Memory B cell (primary cell): Measurements from ENCODE around the gene WNT7A.
A peak's percentile ranks its signal among the peaks of the same experiment; 100 is the strongest.

Experiments
- ATAC-seq: fragments of 150-1000 bp; cut with Tn5 transposase; 2 replicates; pipeline ENCODE4 v1.10.0; 2021; ENCODE audit warnings: low read depth, mild to moderate bottlenecking, moderate library complexity
- DNase-seq, 2 donors: peaks; one replicate each; pipeline ENCODE4 v3.0.0; 2022; ENCODE audit warnings: low spot score in 2 of 2
- H3K27ac Mint-ChIP-seq: one replicate; pipeline ENCODE4 v1.8.0; 2022; ENCODE audit warnings: mild to moderate bottlenecking, moderate library complexity, mixed read lengths
- H3K27me3 Mint-ChIP-seq: one replicate; pipeline ENCODE4 v1.8.0; 2022; ENCODE audit warnings: mixed read lengths
- H3K36me3 Mint-ChIP-seq: one replicate; pipeline ENCODE4 v1.8.0; 2022; ENCODE audit warnings: mild to moderate bottlenecking, mixed read lengths
- H3K4me1 Mint-ChIP-seq: one replicate; pipeline ENCODE4 v1.8.0; 2022; ENCODE audit warnings: mixed read lengths
- H3K4me3 Mint-ChIP-seq: one replicate; pipeline ENCODE4 v1.8.0; 2022; ENCODE audit warnings: mild to moderate bottlenecking, moderate library complexity, mixed read lengths
- H3K9me3 Mint-ChIP-seq: one replicate; pipeline ENCODE4 v1.8.0; 2022; ENCODE audit warnings: mixed read lengths

WNT7A gene

GRCh38 chr3:13891492-13892073 is 11.7 kb upstream of the WNT7A start:
- Mint-ChIP-seq H3K36me3 (no peaks in the 10 kb centered on the region), H3K4me3 (no peak overlapping the region), H3K27me3 (peaks cover 5% of the 10 kb centered on the region), H3K4me1 (peaks cover 8% of the 10 kb centered on the region), H3K27ac (no peak overlapping the region), H3K9me3 (peaks cover 6% of the 10 kb centered on the region)
- DNase-seq: no peak
- ATAC-seq: no peak

GRCh38 chr3:13891017-13891392 is 11.1 kb upstream of the WNT7A start:
- peaks cover 5% of the 10 kb centered on the region for H3K27me3 Mint-ChIP-seq
- DNase-seq (no peak), ATAC-seq (no peak)
- no peaks in the 10 kb centered on the region for H3K36me3 Mint-ChIP-seq
- no peak overlapping the region for H3K27ac Mint-ChIP-seq
- no peak overlapping the region for H3K4me3 Mint-ChIP-seq
- H3K4me1 Mint-ChIP-seq: peaks cover 5% of the 10 kb centered on the region
- peaks cover 6% of the 10 kb centered on the region for H3K9me3 Mint-ChIP-seq

GRCh38 chr3:13890377-13891016 is 10.6 kb upstream of the WNT7A start:
- H3K36me3 Mint-ChIP-seq: no peaks in the 10 kb centered on the region
- H3K4me1 Mint-ChIP-seq: peaks cover 5% of the 10 kb centered on the region
- no peak overlapping the region for H3K27ac Mint-ChIP-seq
- H3K4me3 Mint-ChIP-seq: no peak overlapping the region
- H3K9me3 Mint-ChIP-seq: peaks cover 6% of the 10 kb centered on the region
- H3K27me3 Mint-ChIP-seq: peaks cover 5% of the 10 kb centered on the region
- ATAC-seq: no peak
- no peak for DNase-seq

- Mint-ChIP-seq H3K9me3 (peaks cover 3% of the 10 kb centered on the region), H3K4me3 (no peak overlapping the region), H3K36me3 (no peaks in the 10 kb centered on the region), H3K4me1 (no peaks in the 10 kb centered on the region), H3K27ac (no peak overlapping the region), H3K27me3 (peaks cover 14% of the 10 kb centered on the region)
- DNase-seq: no peak
- no peak for ATAC-seq
These were observed 8.7 kb upstream of the WNT7A start for GRCh38 chr3:13888576-13888975.

- H3K27me3 Mint-ChIP-seq: peaks cover 18% of the 10 kb centered on the region
- peaks cover 2% of the 10 kb centered on the region for H3K9me3 Mint-ChIP-seq
- no peaks in the 10 kb centered on the region for H3K4me1 Mint-ChIP-seq
- ATAC-seq: no peak
- H3K27ac Mint-ChIP-seq: no peak overlapping the region
- no peak overlapping the region for H3K4me3 Mint-ChIP-seq
- DNase-seq: no peak
- H3K36me3 Mint-ChIP-seq: no peaks in the 10 kb centered on the region
These were observed 7.8 kb upstream of the WNT7A start for GRCh38 chr3:13887495-13888300.

- ATAC-seq (no peak), DNase-seq (no peak)
- Mint-ChIP-seq H3K27ac (no peak overlapping the region), H3K4me3 (no peak overlapping the region), H3K4me1 (no peaks in the 10 kb centered on the region), H3K36me3 (no peaks in the 10 kb centered on the region), H3K27me3 (peaks cover 24% of the 10 kb centered on the region), H3K9me3 (peaks cover 4% of the 10 kb centered on the region)
These were observed 6.8 kb upstream of the WNT7A start for GRCh38 chr3:13886593-13887129.

- Mint-ChIP-seq H3K4me1 (no peaks in the 10 kb centered on the region), H3K27me3 (peaks cover 29% of the 10 kb centered on the region), H3K9me3 (peaks cover 6% of the 10 kb centered on the region), H3K36me3 (no peaks in the 10 kb centered on the region), H3K4me3 (no peak overlapping the region), H3K27ac (no peak overlapping the region)
- ATAC-seq: no peak
- no peak for DNase-seq
These were observed 5.8 kb upstream of the WNT7A start for GRCh38 chr3:13885704-13886010.

GRCh38 chr3:13884851-13885703 is 5.2 kb upstream of the WNT7A start:
- DNase-seq: peak; percentile 29 to 44
- Mint-ChIP-seq H3K27me3 (peaks cover 29% of the 10 kb centered on the region), H3K36me3 (no peaks in the 10 kb centered on the region), H3K4me3 (no peak overlapping the region), H3K27ac (no peak overlapping the region), H3K4me1 (no peaks in the 10 kb centered on the region), H3K9me3 (peaks cover 6% of the 10 kb centered on the region)
- ATAC-seq: peak; percentile 71

GRCh38 chr3:13883681-13884080 is 3.8 kb upstream of the WNT7A start:
- peaks cover 29% of the 10 kb centered on the region for H3K27me3 Mint-ChIP-seq
- ATAC-seq: no peak
- H3K4me3 Mint-ChIP-seq: no peak overlapping the region
- DNase-seq: no peak
- H3K9me3 Mint-ChIP-seq: peaks cover 6% of the 10 kb centered on the region
- H3K27ac Mint-ChIP-seq: no peak overlapping the region
- peaks cover 2% of the 10 kb centered on the region for H3K4me1 Mint-ChIP-seq
- no peaks in the 10 kb centered on the region for H3K36me3 Mint-ChIP-seq

- Mint-ChIP-seq H3K9me3 (peaks cover 6% of the 10 kb centered on the region), H3K4me3 (no peak overlapping the region), H3K36me3 (no peaks in the 10 kb centered on the region), H3K4me1 (peaks cover 2% of the 10 kb centered on the region), H3K27me3 (peaks cover 30% of the 10 kb centered on the region), H3K27ac (no peak overlapping the region)
- ATAC-seq: no peak
- no peak for DNase-seq
These were observed 3.0 kb upstream of the WNT7A start for GRCh38 chr3:13882876-13883275.

GRCh38 chr3:13881536-13882410 is 1.9 kb upstream of the WNT7A start:
- peaks cover 32% of the 10 kb centered on the region for H3K27me3 Mint-ChIP-seq
- no peak overlapping the region for H3K27ac Mint-ChIP-seq
- ATAC-seq: no peak

GRCh38 chr3:13880811-13881156 is 913 bp upstream of the WNT7A start:
- ATAC-seq: no peak
- H3K4me3 Mint-ChIP-seq: no peak overlapping the region

More at GRCh38 chr3:13881536-13882410, 1.9 kb upstream of the WNT7A start:
- no peak for DNase-seq
- Mint-ChIP-seq H3K36me3 (no peaks in the 10 kb centered on the region), H3K4me1 (peaks cover 2% of the 10 kb centered on the region), H3K9me3 (peaks cover 6% of the 10 kb centered on the region), H3K4me3 (no peak overlapping the region)

More at GRCh38 chr3:13880811-13881156, 913 bp upstream of the WNT7A start:
- no peak for DNase-seq
- Mint-ChIP-seq H3K27ac (no peak overlapping the region), H3K36me3 (no peaks in the 10 kb centered on the region), H3K4me1 (peaks cover 2% of the 10 kb centered on the region), H3K27me3 (peaks cover 39% of the 10 kb centered on the region), H3K9me3 (peaks cover 6% of the 10 kb centered on the region)
